Stimulated activated CD4-positive, alpha-beta T cell treated with anti-CD3 and anti-CD28 coated beads, Interleukin-4, amount 100 ng/mL, for 4 hours (primary cell): Measurements from ENCODE around the gene SRRM2.

Source experiments
- DNase-seq, 2 experiments: peaks; one replicate each; pipeline ENCODE4 v3.0.0-alpha.2; 2020

SRRM2 gene

DNA sequence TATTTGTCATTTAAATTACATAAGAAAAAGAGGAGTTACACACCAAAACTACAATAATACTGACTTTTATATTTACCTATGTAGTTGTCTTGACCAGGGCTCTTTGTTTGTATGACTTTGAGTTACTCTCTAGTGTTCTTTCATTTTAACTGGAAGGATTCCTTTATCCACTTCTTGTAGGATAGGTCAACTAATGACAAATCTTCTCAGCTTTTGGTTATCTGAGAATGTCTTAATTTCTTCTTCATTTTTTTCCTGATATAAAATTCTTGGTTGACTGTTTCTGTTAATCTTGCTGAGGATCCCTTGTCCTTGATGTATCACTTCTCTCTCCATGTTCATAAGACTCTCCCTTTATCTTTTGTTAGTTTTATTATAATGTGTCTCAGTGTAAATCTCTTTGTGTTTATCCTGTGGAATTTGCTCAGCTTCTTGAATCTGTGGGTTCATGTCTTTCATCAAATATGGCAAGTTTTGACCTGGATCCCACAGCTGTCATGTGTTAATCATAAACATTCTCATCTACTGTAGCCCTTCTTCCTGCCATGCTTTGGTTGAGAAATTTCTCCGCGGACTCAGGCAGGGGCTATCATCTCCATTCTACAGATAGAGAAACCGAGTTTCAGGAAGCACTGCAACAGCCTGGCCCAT, 51.2 kb downstream of the SRRM2 start:
- DNase-seq = no peak

DNA sequence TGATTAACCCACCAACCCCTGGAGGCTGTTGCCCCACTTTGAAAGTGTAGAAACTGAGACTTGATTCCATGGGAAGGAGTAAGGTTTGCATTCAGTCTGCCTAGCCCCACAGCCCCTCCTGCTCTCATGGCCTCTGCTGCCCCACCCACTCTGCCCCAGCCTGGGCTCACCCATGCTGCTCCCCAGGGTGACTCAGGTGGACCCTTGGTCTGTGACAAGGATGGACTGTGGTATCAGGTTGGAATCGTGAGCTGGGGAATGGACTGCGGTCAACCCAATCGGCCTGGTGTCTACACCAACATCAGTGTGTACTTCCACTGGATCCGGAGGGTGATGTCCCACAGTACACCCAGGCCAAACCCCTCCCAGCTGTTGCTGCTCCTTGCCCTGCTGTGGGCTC, 52.3 kb downstream of the SRRM2 start:
- no peak for DNase-seq

DNA sequence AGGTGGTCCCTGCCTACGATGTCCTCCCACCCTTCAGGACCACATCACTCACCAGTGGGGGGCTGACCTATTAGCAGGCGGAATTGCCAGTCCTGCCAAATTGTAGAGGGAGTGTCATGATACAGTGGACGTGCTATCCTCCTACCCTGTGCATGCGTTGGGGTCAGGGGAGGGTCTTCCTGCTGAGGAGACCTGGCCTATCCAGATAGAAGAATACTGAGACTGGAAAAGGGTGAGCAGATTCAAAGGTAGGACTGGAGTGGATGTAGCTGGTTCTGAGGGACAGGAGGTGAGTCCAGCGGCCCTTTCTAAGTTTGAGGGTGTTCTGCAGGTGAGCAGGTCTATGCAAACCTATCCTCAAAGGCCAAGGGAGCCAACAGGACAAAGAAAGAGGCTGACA, 53.8 kb downstream of the SRRM2 start:
- DNase-seq = no peak

DNA sequence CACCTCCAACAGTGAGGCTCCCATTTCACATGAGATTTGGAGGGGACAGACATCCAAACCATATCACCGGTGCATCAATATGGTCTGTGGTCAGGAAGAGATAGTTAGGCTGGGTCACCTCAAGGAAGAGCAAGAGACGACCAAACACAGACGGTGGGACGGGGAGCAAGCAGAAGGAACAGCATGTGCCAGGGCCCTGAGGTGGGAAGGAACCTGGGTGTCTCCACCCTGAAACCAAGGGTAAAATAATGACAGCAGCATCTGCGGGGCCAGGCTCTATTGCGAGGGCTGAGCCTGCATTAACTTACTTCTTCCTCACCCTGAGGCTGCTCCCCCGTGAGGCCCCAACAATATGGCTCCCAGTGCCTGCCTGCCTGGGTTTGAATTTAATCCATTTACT, 55.7 kb downstream of the SRRM2 start:
- DNase-seq = no peak

DNA sequence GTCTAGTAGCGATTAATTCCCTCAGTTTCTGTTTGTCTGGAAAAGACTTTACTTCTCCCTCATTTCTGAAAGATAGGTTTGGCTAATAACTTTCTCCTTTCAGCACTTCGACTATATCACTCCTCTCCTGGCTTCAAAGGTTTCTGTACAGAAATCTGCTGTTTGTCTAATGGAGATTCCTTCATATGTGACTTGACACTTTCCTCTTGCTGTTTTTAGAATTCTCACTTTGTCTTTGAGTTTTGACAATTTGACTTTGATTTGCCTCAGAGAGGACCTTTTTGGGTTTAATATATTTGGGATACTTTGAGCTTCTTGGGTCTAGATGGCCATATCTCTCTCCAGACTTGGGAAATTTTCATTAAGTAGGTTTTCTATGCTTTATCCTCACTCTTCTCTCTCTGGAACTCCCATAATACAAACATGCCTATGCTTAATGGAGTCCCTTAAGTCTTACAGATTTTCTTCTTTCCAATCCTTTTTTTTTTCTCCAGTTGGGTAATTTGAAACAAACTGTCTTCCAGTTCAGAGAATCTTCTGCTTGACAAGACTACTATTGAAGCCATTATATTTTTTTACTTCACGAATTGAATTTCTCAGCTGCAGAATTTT, 56.8 kb downstream of the SRRM2 start:
- DNase-seq = no peak

DNA sequence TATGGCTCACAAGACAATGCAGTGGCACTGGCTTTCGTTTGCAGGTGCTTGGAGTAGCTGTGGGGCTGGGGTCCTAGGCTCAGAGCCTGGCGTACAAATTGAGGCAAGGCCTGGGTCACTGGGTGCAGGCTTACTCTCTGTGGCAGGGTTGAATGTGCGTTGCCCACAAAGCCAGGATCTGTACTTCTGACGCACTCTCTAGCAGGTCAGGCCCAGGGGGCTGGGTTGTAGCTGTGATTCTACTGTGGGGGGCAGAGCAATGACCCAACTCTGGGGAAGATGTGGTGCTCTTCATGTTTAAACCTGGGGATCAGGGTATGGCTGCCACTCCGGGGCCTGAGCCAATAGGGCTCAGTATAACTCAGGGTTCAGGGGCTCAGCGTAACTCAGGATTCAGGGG, 58.2 kb downstream of the SRRM2 start:
- DNase-seq = no peak

- no peak for DNase-seq
These were observed 59.4 kb downstream of the SRRM2 start for GRCh38 chr16:2811703-2812471.

GRCh38 chr16:2813771-2814221, 61.4 kb downstream of the SRRM2 start:
- no peak for DNase-seq

GRCh38 chr16:2814551-2815298, 62.3 kb downstream of the SRRM2 start:
- no peak for DNase-seq

- DNase-seq = no peak
These were observed 62.9 kb downstream of the SRRM2 start for GRCh38 chr16:2815299-2815771.

GRCh38 chr16:2816751-2817339, 64.4 kb downstream of the SRRM2 start, which contains the start of gene PRSS21:
TSS of gene PRSS21 (plus strand) at chr16:2817237. CDS start at chr16:2817269, 32 bp downstream.
- peak in 1 of 2 experiments; percentile 37 for DNase-seq

DNA sequence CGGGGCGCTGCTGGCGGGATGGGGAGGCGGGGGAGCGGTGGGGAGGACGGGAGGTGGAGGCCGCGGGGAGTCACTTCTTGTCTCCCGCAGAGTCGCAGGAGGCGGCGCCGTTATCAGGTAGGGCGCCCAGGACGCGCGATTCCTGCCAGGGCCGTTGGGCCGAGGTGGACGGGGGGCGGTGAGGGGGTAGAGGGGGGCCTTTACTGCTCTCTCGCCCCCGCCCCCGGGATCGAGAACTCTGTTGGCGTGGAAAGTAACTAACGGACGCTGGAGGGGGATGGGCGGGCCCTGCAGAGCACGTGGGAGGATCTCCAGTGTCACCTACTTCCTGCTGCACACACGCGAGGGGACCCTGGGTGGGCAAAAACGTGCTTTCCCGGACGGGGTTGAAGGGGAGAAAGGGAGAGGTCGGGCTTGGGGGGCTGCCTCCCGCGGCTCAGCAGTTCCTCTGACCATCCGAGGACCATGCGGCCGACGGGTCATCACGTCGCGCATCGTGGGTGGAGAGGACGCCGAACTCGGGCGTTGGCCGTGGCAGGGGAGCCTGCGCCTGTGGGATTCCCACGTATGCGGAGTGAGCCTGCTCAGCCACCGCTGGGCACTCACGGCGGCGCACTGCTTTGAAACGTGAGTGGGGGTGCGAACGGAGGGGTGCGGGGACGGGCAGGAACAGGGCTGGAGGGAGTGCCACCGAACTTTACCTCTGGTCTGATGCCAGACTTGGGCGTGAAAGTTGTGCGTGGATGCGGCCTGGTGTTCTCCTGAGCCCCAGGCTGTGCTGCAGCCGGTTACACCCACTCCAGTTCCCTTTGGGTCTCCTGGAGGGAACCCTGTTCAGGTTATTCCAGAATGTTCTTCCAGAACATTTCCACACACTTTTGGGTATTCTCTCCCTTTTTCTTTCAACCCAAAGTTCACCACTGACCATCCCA, 65.2 kb downstream of the SRRM2 start:
- DNase-seq = peak in 1 of 2 experiments; percentile 28

DNA sequence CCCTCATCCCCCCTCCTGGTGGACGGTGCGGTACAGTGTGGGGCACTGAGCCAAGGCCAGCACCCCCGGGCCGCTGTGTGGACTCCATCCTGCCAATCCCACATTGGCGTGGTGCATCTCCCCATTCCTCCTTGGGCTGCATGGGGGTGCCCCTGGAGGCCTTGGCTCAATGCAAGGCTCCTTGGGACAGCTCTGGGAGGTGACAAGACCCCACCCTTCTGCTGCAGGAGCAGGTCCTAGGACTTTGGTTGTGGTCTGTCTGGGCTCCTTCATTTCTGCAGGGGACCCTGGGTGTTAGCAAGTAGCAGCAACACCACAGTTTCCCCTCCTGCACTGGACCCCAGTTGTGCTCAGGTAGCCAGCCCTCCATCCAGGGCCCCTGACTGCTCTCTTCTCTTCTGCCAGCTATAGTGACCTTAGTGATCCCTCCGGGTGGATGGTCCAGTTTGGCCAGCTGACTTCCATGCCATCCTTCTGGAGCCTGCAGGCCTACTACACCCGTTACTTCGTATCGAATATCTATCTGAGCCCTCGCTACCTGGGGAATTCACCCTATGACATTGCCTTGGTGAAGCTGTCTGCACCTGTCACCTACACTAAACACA, 65.9 kb downstream of the SRRM2 start:
- DNase-seq = no peak

- DNase-seq = no peak
These were observed 66.9 kb downstream of the SRRM2 start for GRCh38 chr16:2819179-2819938.

DNA sequence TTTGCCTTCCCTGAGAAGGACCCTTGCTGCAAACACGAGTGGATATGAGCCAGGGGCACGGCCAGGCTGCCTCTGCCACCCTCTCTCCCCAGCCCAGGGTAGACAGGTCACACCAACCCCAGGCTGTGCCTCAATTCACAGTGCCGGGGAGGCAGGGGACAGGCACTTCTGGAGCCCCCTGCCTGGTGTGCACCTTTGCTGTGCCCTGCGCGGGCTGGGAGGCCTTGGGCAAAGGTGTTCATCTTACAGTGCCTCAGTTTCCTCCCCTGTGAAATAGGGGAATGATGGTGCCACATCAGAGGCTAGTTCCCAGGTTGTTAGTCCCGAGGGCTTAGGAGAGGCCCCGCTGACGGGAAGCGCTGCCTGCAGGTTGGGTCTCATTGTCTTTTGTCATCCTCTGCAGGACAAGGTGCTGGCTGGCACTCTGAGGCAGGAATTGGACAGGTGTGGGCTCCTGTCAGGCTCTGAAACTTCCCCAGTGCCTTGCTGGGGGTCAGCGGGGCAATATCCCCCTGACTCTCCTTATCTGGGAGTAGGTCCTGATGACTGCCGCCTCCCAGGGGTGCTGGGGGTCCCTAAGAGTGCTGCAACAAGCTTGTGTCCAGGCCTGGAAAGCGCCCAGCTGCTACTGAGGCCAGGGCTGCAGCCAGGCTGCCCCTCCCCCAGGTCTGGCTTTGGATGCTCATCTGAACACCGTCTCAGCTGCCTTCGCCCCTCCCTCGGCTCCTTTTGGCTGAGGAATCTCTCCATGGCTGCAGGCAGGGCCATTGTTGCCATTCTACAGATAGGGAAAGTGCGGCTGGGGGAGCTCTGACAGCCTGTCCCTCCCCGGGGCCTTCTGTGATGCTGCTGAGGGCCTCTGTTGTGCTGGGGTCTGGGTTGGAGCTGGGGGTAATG, 67.7 kb downstream of the SRRM2 start:
- no peak for DNase-seq
